Osteoblast (primary cell): ENCODE measurements around the gene RFPL1. TPM values are rescaled to one million over a fixed set of nuclear protein-coding genes. Genes with fewer than 3 reads are reported as not detected.

Experiments
- DNase-seq: peaks from one replicate; pipeline ENCODE4 v3.0.0; 2011; ENCODE audit warnings: low spot score, mixed read lengths; ENCODE audit not compliant: insufficient read length; ENCODE audit errors: missing footprints
- H2AFZ ChIP-seq: 2 replicates; pipeline ENCODE4 v1.6.0; 2011; ENCODE audit warnings: mild to moderate bottlenecking, low read length
- H3K27ac ChIP-seq: 2 replicates; pipeline ENCODE4 v1.5.1; 2011; ENCODE audit warnings: mild to moderate bottlenecking, low read depth, low read length, moderate library complexity
- H3K27me3 ChIP-seq: 2 replicates; pipeline ENCODE4 v1.6.0; 2012; ENCODE audit warnings: mild to moderate bottlenecking, control low read depth, inconsistent platforms, low read length, moderate library complexity; ENCODE audit not compliant: insufficient read depth
- H3K36me3 ChIP-seq: 2 replicates; pipeline ENCODE4 v1.5.1; 2011; ENCODE audit warnings: mild to moderate bottlenecking, low read length, control low read depth, moderate library complexity; ENCODE audit not compliant: insufficient read depth
- H3K4me1 ChIP-seq: 2 replicates; pipeline ENCODE4 v1.5.1; 2011; ENCODE audit warnings: mild to moderate bottlenecking, low read length, control low read depth, moderate library complexity; ENCODE audit not compliant: insufficient read depth
- H3K4me2 ChIP-seq: 2 replicates; pipeline ENCODE4 v1.6.0; 2011; ENCODE audit warnings: mild to moderate bottlenecking, low read length; ENCODE audit not compliant: insufficient read depth
- H3K4me3 ChIP-seq: fragments of 200-600 bp; sonication (generic); 3 replicates; pipeline ENCODE4 v1.5.1; 2012; ENCODE audit warnings: mild to moderate bottlenecking, low read length, inconsistent platforms; ENCODE audit not compliant: insufficient read depth
- H3K79me2 ChIP-seq: 2 replicates; pipeline ENCODE4 v1.6.0; 2012; ENCODE audit warnings: mild to moderate bottlenecking, low read length, control low read depth, inconsistent platforms; ENCODE audit not compliant: insufficient read depth
- H3K9me3 ChIP-seq: 2 replicates; pipeline ENCODE4 v1.5.1; 2011; ENCODE audit warnings: low read depth, low read length, control low read depth
- H4K20me1 ChIP-seq: 2 replicates; pipeline ENCODE4 v1.6.0; 2012; ENCODE audit warnings: mild to moderate bottlenecking, low read length, control low read depth; ENCODE audit not compliant: insufficient read depth
- total RNA-seq: library from RNA; depleted of rRNA; stranded (reverse); fragments of >200 nt; gene quantifications from 2 replicates; pipeline ENCODE4 v1.2.3, GENCODE V29; 2012
- TF ChIP-seq, protein P1 (sequence below): IDR thresholded peaks from 2 replicates; pipeline ENCODE4 v1.5.1; 2011; ENCODE audit warnings: mild to moderate bottlenecking, low read depth, low read length, moderate library complexity; ENCODE audit errors: extremely low read depth

Gene RFPL1
- total RNA-seq, 1 donor, result not detected

DNA sequence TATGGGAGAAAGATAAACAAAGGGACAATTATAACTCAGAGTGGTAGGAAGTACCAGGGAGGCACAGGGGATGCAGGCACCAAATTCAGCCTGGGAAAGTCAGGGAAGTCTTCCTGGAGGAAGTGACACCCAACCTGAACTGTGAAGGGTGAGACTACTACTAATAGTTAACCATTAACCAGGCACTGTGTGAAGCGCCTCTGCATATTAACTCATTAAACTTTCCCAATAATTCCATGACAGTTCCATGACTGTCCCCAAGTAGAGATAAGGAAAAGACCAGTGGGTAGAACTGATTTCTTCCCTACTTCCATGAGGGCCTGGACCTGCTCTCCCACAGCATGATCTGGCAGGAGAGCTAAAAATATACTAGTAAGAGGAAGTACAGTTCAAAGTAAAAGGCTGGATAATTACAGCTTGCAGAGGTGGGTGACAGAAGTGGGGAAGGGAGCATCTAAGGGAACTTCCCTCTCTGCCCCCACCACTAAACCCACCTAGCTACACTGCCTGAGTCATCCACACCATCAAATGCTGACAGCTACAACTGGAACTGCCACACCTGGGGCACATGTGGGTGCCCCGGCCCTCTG lies 45.3 kb upstream of the RFPL1 start:
- Histone ChIP-seq H3K36me3 (no peaks in the 10 kb centered on the region), H3K9me3 (no peaks in the 10 kb centered on the region), H4K20me1 (no peaks in the 10 kb centered on the region), H3K27me3 (no peaks in the 10 kb centered on the region), H2AFZ (no peak overlapping the region), H3K79me2 (peaks cover 6% of the 10 kb centered on the region), H3K4me3 (no peak overlapping the region), H3K4me1 (peaks cover 6% of the 10 kb centered on the region), H3K27ac (no peak overlapping the region), H3K4me2 (no peak overlapping the region)
- TF ChIP-seq, protein P1, sequence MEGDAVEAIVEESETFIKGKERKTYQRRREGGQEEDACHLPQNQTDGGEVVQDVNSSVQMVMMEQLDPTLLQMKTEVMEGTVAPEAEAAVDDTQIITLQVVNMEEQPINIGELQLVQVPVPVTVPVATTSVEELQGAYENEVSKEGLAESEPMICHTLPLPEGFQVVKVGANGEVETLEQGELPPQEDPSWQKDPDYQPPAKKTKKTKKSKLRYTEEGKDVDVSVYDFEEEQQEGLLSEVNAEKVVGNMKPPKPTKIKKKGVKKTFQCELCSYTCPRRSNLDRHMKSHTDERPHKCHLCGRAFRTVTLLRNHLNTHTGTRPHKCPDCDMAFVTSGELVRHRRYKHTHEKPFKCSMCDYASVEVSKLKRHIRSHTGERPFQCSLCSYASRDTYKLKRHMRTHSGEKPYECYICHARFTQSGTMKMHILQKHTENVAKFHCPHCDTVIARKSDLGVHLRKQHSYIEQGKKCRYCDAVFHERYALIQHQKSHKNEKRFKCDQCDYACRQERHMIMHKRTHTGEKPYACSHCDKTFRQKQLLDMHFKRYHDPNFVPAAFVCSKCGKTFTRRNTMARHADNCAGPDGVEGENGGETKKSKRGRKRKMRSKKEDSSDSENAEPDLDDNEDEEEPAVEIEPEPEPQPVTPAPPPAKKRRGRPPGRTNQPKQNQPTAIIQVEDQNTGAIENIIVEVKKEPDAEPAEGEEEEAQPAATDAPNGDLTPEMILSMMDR, result no peak
- peak; percentile 35 for DNase-seq

DNA sequence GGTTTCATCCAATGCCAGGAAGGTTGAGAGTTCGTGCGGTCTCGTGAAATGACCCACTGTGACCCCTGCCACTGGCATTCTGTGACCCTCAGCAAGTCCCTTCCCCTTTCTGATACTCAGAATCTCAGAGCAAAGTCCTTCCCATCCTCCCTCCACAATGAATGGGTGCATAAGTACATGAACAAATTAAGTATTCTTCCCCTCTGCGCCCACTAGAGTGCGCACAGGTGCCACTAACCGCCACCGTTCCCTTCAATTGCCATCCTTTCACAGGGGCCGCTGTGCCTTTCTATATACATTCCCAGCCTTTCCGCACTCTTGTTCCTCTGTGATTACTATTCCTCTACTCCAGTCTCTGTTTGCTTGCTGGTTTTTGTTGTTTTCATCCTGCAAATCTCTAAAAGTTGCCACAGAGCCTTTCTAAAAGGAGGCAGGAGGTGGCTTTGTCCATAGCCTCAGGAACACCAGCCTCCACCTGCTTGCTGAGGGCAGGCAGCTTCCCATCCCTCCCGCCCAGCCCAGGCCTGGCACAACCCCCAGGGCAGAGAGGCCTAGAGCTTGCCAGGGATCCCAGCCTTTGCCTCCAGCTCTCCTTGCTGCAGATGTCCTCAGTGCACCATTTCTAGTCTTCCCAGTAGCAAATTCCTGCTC lies 43.3 kb upstream of the RFPL1 start:
- Histone ChIP-seq H3K4me1 (no peaks in the 10 kb centered on the region), H3K27ac (no peak overlapping the region), H3K4me2 (no peak overlapping the region), H3K27me3 (peaks cover 6% of the 10 kb centered on the region), H3K4me3 (no peak overlapping the region), H3K9me3 (no peaks in the 10 kb centered on the region), H4K20me1 (no peaks in the 10 kb centered on the region), H3K36me3 (no peaks in the 10 kb centered on the region), H2AFZ (peak overlapping the region; percentile 81), H3K79me2 (no peaks in the 10 kb centered on the region)
- peak; percentile 94 for DNase-seq
- TF ChIP-seq, protein P1, result peak; percentile 91

DNA sequence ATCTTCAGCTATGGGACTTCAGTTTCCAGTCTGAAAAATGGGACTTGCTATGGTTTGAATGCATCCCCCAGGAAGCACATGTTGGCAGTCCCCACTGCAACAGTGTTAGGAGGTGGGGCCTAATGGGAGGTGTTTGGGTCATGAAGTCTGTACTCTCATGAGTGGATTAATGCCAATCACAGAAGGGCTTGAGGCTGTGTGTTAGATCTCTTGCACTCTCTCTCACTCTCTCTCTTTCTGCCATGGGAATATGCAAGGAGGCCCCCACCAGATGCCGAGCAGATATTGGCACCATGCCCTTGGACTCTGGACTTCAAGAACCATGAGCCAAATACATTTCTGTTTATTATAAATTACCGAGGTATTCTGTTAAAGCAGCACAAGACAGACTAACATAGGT lies 42.3 kb upstream of the RFPL1 start:
- Histone ChIP-seq H2AFZ (no peak overlapping the region), H4K20me1 (no peaks in the 10 kb centered on the region), H3K27ac (no peak overlapping the region), H3K4me2 (no peak overlapping the region), H3K36me3 (no peaks in the 10 kb centered on the region), H3K4me3 (no peak overlapping the region), H3K79me2 (no peaks in the 10 kb centered on the region), H3K27me3 (peaks cover 11% of the 10 kb centered on the region), H3K9me3 (no peaks in the 10 kb centered on the region), H3K4me1 (no peaks in the 10 kb centered on the region)
- TF ChIP-seq, protein P1, result no peak
- no peak for DNase-seq

DNA sequence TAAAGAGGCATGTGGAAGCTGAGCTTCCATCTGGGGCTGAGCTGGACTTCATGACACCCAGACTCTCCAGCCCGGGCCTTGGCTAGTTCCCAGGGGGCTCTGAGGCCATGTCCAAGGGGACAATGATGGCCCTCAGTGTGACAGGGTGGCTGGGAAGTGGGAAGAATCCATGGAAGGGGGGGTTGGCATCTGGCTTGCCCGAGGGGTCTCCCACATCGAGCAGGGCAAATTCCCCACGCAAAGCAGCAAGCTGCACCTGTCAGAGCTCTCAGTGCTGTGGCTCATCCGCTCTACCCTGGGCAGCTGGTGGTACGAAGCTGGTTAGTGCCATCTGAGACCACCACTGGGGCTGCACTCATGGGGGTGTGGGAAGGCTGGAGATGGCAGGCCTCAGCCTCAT lies 40.6 kb upstream of the RFPL1 start:
- TF ChIP-seq, protein P1, result no peak
- no peak overlapping the region for H3K4me3 ChIP-seq
- H4K20me1 ChIP-seq, result no peaks in the 10 kb centered on the region
- H3K4me2 ChIP-seq, result no peak overlapping the region
- no peaks in the 10 kb centered on the region for H3K4me1 ChIP-seq
- peaks cover 21% of the 10 kb centered on the region for H3K27me3 ChIP-seq
- DNase-seq, result no peak
- H3K9me3 ChIP-seq, result no peaks in the 10 kb centered on the region
- H3K27ac ChIP-seq, result no peak overlapping the region
- no peaks in the 10 kb centered on the region for H3K79me2 ChIP-seq
- H3K36me3 ChIP-seq, result no peaks in the 10 kb centered on the region
- no peak overlapping the region for H2AFZ ChIP-seq
